ENCODE data around the gene ZNF524.
"Not testable (repeated sequence)": the region's sequence is repeated elsewhere in the genome, so short reads cannot be mapped to it uniquely, and the experiment has no call there.

Gene ZNF524

DNA sequence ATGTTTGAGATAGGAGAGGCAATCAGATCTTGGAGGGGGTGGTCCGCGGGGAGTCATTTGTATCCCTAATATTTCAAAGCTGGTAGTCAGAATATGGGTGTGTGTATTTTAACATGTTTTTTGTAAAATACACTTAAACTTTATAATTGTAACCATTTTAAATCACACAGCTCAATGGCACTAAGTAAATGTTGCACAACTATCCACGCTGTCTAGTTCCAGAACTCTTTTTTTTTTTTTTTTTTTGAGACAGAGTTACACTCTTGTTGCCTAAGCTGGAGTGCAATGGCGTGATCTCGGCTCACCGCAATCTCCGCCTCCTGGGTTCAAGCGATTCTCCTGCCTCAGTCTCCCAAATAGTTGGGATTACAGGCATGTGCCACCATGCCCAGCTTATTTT is 16.2 kb upstream of the ZNF524 start:
- not testable (repeated sequence) for H3K4me3 ChIP-seq (ENCODE audit: low read depth, low read length); H3K4me1 ChIP-seq (ENCODE audit: control insufficient read depth, insufficient read depth, low read length); H3K9ac ChIP-seq (ENCODE audit: low read depth, low read length); H3K36me3 ChIP-seq (ENCODE audit: control insufficient read depth, insufficient read depth, low read length); H3K9me3 ChIP-seq (ENCODE audit: control insufficient read depth, insufficient read depth, low read length); H3K27me3 ChIP-seq (ENCODE audit: control insufficient read depth, insufficient read depth, low read length)

DNA sequence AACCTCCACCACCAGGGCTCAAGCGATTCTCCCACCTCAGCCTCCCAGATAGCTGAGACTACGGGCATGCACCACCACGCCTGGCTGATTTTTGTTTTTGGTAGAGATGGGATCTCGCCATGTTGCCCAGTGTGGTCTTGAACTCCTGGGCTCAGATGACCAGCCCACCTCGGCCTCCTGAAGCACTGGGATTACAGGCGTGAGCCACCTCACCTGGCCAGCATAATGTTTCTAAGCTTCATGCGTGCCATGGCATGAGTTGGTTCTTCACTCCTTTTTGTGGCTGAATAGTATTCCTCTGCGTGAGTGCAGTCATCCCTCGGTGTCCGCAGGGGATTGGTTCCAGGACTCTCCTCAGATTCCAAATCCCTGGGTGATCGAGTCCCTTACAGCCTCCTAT is 15.2 kb upstream of the ZNF524 start:
- Histone ChIP-seq H3K27me3 (ENCODE audit: control insufficient read depth, insufficient read depth, low read length) (no peaks in the 10 kb centered on the region), H3K9ac (ENCODE audit: low read depth, low read length) (no peak overlapping the region), H3K36me3 (ENCODE audit: control insufficient read depth, insufficient read depth, low read length) (no peaks in the 10 kb centered on the region), H3K4me3 (ENCODE audit: low read depth, low read length) (no peak overlapping the region), H3K4me1 (ENCODE audit: control insufficient read depth, insufficient read depth, low read length) (peaks cover 5% of the 10 kb centered on the region), H3K9me3 (ENCODE audit: control insufficient read depth, insufficient read depth, low read length) (no peaks in the 10 kb centered on the region)

- H3K9ac ChIP-seq (ENCODE audit: low read depth, low read length), result no peak overlapping the region
- no peaks in the 10 kb centered on the region for H3K9me3 ChIP-seq (ENCODE audit: control insufficient read depth, insufficient read depth, low read length)
- H3K4me3 ChIP-seq (ENCODE audit: low read depth, low read length), result peak overlapping the region; percentile 79
- no peaks in the 10 kb centered on the region for H3K27me3 ChIP-seq (ENCODE audit: control insufficient read depth, insufficient read depth, low read length)
- H3K36me3 ChIP-seq (ENCODE audit: control insufficient read depth, insufficient read depth, low read length), result no peaks in the 10 kb centered on the region
- H3K4me1 ChIP-seq (ENCODE audit: control insufficient read depth, insufficient read depth, low read length), result peaks cover 5% of the 10 kb centered on the region
Observed at GRCh38 chr19:55585658-55586339, 14.3 kb upstream of the ZNF524 start.

DNA sequence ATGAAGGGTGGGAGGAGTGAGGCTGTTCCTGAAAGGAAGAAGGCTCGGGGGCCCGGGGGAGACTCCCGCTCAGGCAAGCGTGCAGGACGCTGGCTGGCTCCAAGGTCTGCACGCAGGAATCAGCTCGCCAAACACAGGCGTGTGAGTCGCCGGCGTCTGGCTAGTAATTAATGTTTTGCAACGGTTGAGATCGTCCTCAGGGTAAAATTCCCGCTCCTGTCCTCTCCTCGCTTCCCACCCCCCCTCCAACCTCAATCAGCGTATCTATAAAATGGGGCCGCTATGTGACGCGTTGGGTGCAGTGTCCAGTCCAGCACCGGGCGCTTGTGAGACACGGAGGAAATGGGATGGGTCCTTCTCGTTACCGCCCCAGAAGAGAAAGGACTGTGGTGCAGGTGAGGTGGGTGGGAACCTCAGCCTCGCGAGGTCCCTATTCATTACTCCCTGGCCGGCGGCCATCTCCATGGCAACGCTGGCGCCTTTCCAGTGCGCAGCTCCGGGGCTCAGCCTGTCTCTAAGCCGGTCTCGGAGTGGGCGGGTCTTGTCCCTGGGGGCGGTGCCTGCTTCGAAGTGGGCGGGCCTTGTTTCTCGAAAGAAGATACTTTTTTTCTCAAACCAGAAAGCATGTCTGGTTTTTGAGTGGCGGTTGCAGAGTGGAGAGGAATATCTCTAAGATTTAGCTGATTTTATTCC is 13.0 kb upstream of the ZNF524 start:
- Histone ChIP-seq H3K9ac (ENCODE audit: low read depth, low read length) (no peak overlapping the region), H3K4me3 (ENCODE audit: low read depth, low read length) (peak overlapping the region; percentile 67), H3K36me3 (ENCODE audit: control insufficient read depth, insufficient read depth, low read length) (peaks cover under 1% of the 10 kb centered on the region), H3K9me3 (ENCODE audit: control insufficient read depth, insufficient read depth, low read length) (no peaks in the 10 kb centered on the region), H3K27me3 (ENCODE audit: control insufficient read depth, insufficient read depth, low read length) (no peaks in the 10 kb centered on the region), H3K4me1 (ENCODE audit: control insufficient read depth, insufficient read depth, low read length) (peaks cover 2% of the 10 kb centered on the region)

DNA sequence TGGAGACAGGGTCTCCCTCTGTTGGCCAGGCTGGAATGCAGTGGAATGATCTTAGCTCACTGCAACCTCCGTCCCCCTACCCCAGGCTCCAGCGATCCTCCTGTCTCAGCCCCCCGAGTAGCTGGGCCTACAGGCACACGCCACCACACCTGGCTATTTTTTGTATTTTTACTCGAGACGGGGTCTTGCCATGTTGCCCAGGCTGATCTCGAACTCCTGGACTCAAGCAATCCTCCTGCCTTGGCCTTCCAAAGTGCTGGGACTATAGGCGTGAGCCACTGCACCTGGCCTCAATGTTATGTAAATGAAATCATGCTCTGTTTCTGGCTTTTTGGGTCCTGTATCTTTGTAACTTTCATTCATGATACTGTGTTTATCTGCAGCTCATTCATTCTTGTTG is 11.3 kb upstream of the ZNF524 start:
- Histone ChIP-seq H3K9me3 (ENCODE audit: control insufficient read depth, insufficient read depth, low read length) (no peaks in the 10 kb centered on the region), H3K4me1 (ENCODE audit: control insufficient read depth, insufficient read depth, low read length) (peaks cover 2% of the 10 kb centered on the region), H3K9ac (ENCODE audit: low read depth, low read length) (no peak overlapping the region), H3K4me3 (ENCODE audit: low read depth, low read length) (no peak overlapping the region), H3K36me3 (ENCODE audit: control insufficient read depth, insufficient read depth, low read length) (peaks cover 4% of the 10 kb centered on the region), H3K27me3 (ENCODE audit: control insufficient read depth, insufficient read depth, low read length) (no peaks in the 10 kb centered on the region)

DNA sequence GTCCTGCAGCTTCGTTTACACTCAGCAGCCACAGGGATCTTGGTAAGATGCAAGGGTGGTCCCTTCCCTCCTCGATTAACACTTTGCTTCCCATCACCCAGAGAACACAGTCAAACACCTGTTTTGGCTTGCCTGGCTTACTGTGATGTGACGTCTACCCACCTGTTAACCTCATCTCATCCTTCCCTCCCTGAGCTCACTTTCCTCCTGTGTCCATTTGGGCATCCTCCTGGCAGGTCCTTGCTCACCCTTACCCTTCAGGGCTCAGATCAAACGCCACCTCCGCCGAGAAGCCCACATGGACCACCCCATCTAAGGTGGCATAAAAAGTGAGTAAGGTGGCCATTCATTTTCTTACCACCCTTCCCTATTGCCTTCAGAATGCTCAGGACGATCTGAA is 10.0 kb upstream of the ZNF524 start:
- H3K9ac ChIP-seq (ENCODE audit: low read depth, low read length), result no peak overlapping the region
- H3K9me3 ChIP-seq (ENCODE audit: control insufficient read depth, insufficient read depth, low read length), result no peaks in the 10 kb centered on the region
- H3K27me3 ChIP-seq (ENCODE audit: control insufficient read depth, insufficient read depth, low read length), result no peaks in the 10 kb centered on the region
- no peak overlapping the region for H3K4me3 ChIP-seq (ENCODE audit: low read depth, low read length)
- peaks cover 4% of the 10 kb centered on the region for H3K36me3 ChIP-seq (ENCODE audit: control insufficient read depth, insufficient read depth, low read length)
- H3K4me1 ChIP-seq (ENCODE audit: control insufficient read depth, insufficient read depth, low read length), result peaks cover 2% of the 10 kb centered on the region

DNA sequence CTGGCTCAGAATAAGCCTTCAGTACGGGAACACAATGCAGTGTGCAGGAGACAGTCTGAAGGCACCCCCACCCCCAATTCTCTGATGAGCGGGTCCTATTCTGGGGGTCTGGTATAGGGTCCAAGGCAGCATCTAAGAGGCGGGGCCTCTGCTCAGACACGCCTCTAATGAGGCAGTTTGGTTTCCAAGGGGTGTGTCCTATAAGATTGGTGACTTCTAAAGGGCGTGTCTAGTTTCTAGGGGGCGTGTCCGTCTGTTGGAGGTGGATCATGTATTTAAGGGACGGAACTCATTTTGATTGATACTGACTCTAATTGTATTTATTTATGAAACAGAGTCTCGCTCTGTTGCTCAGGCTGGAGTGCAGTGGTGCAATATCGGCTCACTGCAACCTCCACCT is 9.5 kb upstream of the ZNF524 start:
- Histone ChIP-seq H3K36me3 (ENCODE audit: control insufficient read depth, insufficient read depth, low read length) (peaks cover 4% of the 10 kb centered on the region), H3K9me3 (ENCODE audit: control insufficient read depth, insufficient read depth, low read length) (no peaks in the 10 kb centered on the region), H3K4me1 (ENCODE audit: control insufficient read depth, insufficient read depth, low read length) (peaks cover 2% of the 10 kb centered on the region), H3K9ac (ENCODE audit: low read depth, low read length) (no peak overlapping the region), H3K4me3 (ENCODE audit: low read depth, low read length) (no peak overlapping the region), H3K27me3 (ENCODE audit: control insufficient read depth, insufficient read depth, low read length) (no peaks in the 10 kb centered on the region)

DNA sequence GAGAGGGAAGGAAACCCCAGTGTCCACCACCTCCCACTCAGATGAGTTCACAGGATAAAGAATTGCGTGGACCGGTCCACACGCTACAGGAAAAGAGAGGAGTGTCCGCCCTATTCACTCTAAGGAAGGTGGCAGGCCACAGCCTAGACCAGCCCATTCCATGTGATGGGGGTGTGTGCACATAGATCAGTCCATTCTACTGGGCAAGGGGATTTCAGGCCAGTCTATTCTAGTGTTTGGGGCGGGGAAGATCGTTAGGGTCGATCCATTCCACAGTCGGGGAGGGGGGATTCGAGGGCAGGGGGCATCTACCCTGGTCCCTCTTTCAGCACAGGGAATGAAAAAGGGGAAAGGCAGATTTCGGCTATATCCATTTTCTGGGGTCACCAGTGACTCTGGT is 8.5 kb upstream of the ZNF524 start:
- Histone ChIP-seq H3K4me1 (ENCODE audit: control insufficient read depth, insufficient read depth, low read length) (peaks cover 2% of the 10 kb centered on the region), H3K9ac (ENCODE audit: low read depth, low read length) (no peak overlapping the region), H3K36me3 (ENCODE audit: control insufficient read depth, insufficient read depth, low read length) (peaks cover 7% of the 10 kb centered on the region), H3K27me3 (ENCODE audit: control insufficient read depth, insufficient read depth, low read length) (no peaks in the 10 kb centered on the region), H3K9me3 (ENCODE audit: control insufficient read depth, insufficient read depth, low read length) (no peaks in the 10 kb centered on the region), H3K4me3 (ENCODE audit: low read depth, low read length) (no peak overlapping the region)

- no peaks in the 10 kb centered on the region for H3K4me1 ChIP-seq (ENCODE audit: control insufficient read depth, insufficient read depth, low read length)
- H3K9me3 ChIP-seq (ENCODE audit: control insufficient read depth, insufficient read depth, low read length), result no peaks in the 10 kb centered on the region
- peaks cover 7% of the 10 kb centered on the region for H3K36me3 ChIP-seq (ENCODE audit: control insufficient read depth, insufficient read depth, low read length)
- H3K27me3 ChIP-seq (ENCODE audit: control insufficient read depth, insufficient read depth, low read length), result no peaks in the 10 kb centered on the region
- H3K9ac ChIP-seq (ENCODE audit: low read depth, low read length), result no peak overlapping the region
- H3K4me3 ChIP-seq (ENCODE audit: low read depth, low read length), result no peak overlapping the region
Observed at GRCh38 chr19:55592391-55593090, 7.5 kb upstream of the ZNF524 start.

DNA sequence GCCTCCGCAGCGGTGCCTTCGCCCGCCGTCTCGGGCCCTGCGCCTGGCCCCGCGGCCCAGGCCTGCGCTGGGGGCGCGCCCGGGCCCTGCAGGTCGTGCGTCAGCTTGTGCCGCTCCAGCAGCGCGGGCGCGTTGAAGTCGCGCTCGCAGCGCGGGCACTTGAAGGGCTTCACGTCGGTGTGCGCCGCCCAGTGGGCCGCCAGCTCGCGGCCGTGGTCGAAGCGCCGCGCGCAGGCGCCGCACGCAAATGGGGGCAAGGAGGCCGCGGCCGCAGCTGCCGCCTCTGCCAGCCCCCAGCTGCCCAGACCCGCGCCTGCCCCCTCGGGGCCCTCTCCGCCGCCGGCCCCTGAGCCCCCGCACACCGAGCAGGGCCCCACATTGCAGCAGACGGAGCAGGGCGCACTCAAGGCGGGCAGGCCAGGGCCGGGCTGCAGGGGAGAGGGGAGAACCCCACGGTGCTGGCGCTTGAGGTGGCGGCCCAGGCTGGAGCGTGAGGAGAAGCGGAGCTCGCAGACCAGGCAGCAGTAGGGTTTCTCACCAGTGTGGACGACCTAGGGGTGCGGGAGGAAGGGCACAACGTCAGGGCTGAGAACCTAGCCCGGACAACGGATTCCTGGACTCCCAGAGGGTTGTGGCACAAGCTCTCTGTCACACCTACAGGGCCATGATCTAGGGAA is 6.9 kb upstream of the ZNF524 start:
- H3K4me1 ChIP-seq (ENCODE audit: control insufficient read depth, insufficient read depth, low read length), result peaks cover under 1% of the 10 kb centered on the region
- H3K27me3 ChIP-seq (ENCODE audit: control insufficient read depth, insufficient read depth, low read length), result no peaks in the 10 kb centered on the region
- H3K4me3 ChIP-seq (ENCODE audit: low read depth, low read length), result no peak overlapping the region
- peaks cover 7% of the 10 kb centered on the region for H3K36me3 ChIP-seq (ENCODE audit: control insufficient read depth, insufficient read depth, low read length)
- no peak overlapping the region for H3K9ac ChIP-seq (ENCODE audit: low read depth, low read length)
- H3K9me3 ChIP-seq (ENCODE audit: control insufficient read depth, insufficient read depth, low read length), result no peaks in the 10 kb centered on the region

GRCh38 chr19:55594996-55595545 is 5.0 kb upstream of the ZNF524 start:
- Histone ChIP-seq H3K9ac (ENCODE audit: low read depth, low read length) (no peak overlapping the region), H3K4me1 (ENCODE audit: control insufficient read depth, insufficient read depth, low read length) (peaks cover 5% of the 10 kb centered on the region), H3K27me3 (ENCODE audit: control insufficient read depth, insufficient read depth, low read length) (no peaks in the 10 kb centered on the region), H3K4me3 (ENCODE audit: low read depth, low read length) (no peak overlapping the region), H3K9me3 (ENCODE audit: control insufficient read depth, insufficient read depth, low read length) (no peaks in the 10 kb centered on the region), H3K36me3 (ENCODE audit: control insufficient read depth, insufficient read depth, low read length) (peaks cover 7% of the 10 kb centered on the region)
